Measurements from ENCODE around the gene NDUFV2.
"Not testable (repeated sequence)": the region's sequence is repeated elsewhere in the genome, so short reads cannot be mapped to it uniquely, and the experiment has no call there.

Gene NDUFV2

DNA sequence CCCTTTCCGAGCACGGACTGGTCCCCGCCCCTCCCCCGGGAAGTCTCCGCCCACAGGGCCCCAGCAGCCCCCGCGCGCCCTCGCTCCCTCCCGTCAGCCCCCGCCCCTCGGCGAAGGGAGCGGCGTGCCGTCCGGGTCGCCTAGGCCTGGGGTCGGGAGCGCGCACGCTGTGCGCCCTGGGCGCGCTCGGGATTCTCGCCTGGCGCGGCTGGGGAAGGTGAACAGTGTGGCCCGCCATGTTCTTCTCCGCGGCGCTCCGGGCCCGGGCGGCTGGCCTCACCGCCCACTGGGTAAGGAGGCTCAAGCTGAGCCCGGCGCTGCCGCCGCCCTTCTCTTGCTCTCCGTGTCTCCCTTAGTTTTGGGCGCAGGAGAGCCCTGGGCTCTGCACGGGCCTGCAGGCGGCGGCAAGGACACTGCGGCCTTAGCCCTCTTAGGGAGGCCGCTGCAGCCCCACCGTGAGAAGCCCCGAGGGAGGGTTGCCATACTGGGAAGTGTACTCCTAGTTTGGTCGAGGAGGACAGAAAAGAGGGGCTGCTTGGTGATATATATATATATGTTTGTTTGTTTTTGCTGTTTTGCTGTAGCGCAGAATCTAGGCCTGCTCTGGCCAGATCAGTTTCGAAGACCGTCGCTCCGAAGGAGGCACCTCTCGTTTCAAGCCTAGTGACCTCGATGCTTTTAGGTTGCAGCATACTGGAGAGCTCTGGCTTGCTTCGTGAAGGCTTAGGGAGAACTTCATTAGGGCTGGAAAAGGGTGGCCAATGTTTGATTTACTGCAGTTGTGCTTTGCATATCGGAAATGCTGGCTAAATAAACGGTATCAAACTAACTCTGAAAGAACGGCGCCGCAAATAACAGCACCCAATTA is at the start of gene NDUFV2:
Gene NDUFV2, plus strand, starts transcription at position 192 of the 868 bp plus-strand sequence. Its CDS starts 45 bp downstream, at position 237.
- peak; percentile 78 for DNase-seq

DNA sequence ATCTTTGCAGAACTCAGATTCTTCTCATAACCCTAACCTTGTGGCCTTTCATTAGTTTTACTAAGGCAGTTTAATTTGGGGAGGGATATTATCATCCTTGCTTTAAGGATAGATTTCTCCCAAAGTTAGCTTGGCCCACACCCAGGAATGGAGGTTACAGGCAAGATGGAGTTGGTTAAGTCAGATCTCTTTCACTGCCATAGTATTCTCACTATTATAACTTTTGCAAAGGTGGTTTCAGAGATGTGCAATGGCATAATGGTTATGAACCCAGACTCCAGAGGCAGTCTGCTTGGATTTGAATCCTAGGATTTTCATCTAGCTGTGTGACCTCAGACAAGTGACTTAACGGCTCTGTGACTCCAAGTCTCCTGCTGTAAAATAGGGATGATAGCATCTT is 48.7 kb upstream of the NDUFV2 start:
- no peak for DNase-seq

DNA sequence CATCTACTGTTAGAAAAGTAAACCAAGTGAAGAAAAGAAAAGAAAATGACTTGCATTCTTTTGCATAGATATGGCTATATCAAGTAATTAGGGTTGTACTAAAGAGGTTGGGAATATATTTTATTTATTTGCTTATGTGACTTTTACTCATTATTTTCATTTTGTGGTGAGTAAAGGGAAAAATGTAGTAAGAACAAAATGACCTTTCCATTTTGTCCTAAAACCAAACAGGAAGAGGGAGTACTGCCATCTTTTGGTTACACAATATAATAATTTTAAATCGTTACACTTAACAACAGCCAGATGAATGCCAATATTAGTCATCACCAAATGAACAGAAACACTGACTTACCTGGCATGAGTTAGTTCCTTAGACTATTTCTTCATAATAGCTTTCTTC is 47.3 kb upstream of the NDUFV2 start:
- no peak for DNase-seq

DNA sequence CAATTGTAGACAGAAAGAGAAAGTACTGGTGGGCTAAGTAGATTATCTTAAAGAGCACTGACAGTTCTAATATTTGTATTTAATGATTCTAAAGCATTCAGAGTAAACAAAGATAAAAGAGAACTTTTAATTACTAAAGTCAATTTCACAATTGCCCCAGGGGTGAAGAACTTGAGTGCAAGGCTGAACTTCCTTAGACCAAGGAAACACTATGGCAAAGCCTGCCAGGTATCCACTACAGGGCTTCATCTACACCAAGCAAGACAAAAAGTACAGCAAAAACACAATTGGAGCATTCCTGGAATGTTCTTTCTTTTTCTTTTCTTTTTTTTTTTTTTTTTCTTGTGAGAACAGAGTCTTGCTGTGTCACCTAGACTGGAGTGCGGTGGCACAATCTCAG is 46.9 kb upstream of the NDUFV2 start:
- no peak for DNase-seq

DNA sequence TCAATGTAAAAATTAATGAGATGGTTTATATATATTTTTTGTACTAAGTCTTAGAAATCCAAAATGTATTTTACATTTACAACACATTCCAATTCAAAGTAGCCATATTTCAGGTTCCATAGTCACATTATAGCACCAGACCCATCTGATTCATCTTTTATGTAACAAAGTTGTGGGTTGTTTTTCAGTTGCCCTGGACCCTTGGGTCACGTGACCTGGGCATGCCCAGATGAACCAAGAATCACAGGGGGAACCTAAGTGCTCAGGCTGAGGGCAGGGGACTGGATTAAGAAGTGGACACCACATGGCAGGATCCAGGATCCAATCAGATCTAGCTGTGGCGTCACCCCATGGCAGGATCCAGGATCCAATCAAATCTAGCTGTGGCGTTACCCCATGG is 44.9 kb upstream of the NDUFV2 start:
- no peak for DNase-seq

DNA sequence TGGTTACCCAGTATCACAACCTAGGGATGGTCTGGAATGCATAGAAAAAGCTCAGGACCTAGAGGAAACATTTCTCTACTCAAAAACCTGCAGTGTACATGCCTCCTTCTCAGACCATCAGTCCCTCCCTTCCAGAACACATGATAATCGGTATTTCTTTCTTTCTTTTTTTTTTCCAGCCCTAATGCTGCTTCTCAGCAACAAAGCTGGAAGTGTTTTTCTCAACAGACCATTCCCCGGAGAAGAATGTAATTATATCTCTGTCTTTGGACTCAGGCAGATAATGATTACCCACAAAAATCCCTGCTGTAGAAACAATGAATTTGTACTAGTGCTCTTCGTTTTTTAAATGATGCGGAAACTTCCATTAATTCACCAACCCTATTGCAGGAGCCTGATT is 44.1 kb upstream of the NDUFV2 start:
- peak; percentile 2 for DNase-seq

DNA sequence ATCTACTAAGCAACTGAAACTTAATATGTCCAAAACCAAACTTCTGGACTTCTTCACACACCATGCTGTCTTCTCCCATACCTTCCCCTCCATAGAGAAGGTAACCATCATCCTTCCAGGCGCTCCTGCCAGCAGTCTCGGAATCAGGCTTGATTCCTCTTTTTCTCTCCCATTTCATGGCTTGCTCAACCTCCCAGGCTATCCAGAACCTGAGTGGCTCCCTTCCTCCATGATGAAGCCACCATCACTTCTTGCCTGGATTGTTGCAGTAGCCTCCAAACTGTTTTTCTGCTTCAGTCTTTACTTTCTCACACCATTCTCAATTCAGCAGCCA is 40.1 kb upstream of the NDUFV2 start:
- DNase-seq: no peak

DNA sequence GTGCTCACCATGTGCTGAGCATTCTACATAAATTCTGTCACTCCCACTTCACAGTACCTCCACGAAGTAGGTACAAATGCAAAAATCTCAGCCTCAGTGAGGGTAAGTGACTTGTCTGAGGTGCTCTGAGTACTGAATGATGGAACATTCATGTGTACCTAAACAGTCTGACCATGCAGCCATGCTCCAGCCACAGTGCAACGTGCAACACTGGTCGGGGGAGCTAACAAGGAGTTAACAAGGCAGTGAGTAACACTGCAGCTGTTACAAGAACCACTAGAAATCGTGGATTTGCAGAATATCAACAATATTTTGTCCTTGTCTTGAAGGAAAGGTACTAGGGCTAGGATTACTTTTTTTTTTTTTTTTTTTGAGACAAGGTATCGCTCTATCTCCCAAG is 36.6 kb upstream of the NDUFV2 start:
- no peak for DNase-seq

DNA sequence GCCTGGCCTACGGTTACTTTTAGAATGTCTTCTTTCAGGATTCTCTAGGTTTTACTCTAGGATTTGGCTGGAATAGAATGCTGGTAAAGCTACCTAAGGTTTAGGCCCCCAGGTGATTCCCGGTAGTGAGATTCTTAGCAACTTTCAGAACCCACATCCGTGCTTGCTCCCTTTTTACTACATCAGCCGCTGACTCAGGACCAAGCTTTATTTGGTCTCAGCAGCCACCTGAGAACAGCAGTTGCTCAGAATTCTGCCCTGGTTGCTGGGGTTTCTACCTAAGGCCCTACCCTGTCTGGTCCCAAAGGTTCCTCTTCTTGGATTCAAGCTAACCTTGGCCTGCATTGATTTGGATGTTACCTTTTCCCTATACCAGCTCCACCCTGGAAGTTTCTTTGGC is 36.1 kb upstream of the NDUFV2 start:
- no peak for DNase-seq

DNA sequence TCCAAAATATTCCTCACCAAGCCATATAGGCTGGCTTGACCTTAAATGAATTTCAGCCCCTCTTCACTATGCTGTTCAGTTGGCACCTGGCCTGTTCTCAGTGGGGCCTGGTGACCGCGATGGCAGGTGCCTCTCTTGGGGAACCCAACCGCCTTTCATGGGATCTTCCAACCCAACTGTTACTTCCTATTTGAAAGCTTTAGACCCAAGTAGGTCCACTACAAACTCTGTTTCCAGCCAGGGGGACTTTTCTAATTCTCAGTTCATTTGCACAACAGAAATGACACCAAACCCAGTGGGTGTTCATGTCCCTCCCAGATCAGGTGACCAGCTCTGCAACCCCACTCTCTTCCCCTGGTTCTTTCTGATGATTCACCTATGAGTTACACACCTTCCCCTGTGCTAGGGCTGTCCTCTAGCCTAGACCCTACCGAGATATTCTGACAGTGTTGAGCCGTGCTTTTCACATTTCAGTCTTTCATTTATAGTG is 35.6 kb upstream of the NDUFV2 start:
- DNase-seq: no peak

DNA sequence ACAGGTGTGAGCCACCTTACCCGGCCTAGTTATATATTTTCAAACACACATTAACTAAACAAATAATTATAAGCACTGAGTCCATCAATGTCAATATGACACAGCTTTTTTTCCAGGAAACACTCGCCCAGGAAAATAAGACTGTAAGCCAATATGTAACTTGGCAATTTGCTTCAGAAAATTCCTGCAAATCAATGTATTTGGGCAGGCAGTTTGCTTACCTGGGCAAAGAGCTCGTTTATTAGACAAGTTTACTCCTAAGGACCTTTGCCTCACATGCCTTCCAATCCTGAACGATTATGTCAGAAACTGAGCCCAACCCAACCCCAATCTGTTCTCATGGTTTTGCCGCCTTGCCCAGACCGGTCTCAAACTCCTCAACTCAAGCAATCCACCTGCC is 34.7 kb upstream of the NDUFV2 start:
- no peak for DNase-seq

DNA sequence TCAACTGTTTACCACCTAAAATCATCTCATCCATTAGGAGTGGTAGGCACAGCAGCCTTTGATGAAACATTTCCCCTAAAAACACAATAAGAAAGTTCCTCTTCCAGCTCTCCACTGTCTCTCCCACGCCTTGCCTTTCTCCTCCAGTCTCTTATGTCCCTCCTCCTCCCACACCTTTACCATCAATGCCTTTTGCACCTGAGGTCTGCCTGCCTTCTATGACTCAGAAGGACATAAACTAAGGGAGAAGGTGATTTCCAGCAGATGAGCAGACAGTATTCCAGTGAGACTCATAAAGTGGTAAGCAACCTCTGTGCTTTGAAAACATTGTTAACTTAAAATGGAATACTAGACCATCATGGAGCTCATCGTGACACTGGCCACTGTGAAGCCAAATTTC is 34.2 kb upstream of the NDUFV2 start:
- no peak for DNase-seq

DNA sequence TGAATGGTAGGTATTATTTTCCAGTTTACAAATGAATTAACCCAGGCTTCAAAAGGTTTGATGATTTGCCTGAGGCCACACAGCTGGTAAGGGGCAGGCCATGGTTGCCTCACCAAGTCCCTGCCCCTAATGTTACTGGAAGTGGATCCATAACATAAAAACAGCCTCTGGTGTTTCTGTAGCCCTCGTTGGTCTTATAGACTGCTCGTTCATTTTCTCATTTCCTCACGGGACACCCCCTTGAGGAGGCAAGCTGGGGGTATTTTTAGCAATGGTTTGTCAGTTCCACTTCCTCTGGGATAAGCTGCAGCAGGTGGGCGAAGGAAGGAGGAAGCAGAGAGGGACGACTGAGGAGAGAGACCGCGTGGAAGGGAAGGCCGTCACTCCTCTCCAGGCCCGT is 32.9 kb upstream of the NDUFV2 start:
- DNase-seq: no peak

DNA sequence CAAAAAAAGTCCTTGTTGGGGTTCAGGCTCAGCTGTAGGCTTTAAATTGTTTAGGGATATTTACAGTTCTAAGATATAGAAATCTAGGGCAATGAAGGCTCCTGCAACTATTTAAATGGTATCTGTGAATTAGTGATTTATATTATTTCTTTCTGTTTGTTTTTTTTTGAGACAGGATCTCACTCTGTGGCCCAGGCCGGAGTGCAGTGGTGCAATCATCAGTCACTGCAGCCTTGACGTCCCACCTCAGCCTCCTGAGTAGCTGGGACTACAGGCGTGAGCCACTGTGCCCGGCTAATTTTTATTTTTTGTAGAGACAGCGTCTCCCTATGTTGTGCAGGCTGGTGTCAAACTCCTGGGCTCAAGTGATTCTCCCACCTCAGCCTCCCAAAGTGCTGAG is 32.3 kb upstream of the NDUFV2 start:
- DNase-seq: no peak

DNA sequence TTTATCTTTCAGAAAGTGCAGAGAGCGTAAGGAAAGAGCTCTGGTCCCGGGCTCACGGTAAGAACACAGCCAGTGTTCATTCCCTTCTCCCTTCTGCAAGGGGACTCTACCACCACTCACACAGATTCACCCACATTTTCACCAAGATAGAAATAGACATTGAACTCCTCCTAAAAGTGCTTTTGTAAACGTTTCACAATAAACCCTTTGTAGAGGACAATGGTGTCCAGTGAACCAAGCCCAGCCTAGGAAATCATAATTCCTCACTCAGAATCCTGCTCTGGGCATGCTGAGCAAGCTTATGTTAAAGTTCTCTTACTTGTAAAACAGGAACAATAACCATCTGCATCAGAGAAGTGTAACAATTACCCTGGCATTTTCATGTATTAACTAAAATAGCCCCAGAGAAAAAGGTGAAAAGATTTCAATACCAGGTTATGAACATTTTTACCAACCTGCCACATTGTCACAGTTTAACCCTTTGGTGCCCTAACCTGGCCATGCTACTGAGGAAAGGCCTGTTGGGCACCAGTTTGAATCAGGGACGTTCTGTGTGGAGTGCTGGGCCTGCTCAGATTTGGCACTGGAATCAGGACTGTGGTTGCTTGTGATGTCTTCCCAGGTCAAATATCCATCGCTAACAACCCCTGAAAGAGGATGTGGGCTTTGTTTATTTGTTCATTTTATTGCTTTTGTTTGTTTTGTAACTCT is 22.5 kb upstream of the NDUFV2 start:
- no peak for DNase-seq

DNA sequence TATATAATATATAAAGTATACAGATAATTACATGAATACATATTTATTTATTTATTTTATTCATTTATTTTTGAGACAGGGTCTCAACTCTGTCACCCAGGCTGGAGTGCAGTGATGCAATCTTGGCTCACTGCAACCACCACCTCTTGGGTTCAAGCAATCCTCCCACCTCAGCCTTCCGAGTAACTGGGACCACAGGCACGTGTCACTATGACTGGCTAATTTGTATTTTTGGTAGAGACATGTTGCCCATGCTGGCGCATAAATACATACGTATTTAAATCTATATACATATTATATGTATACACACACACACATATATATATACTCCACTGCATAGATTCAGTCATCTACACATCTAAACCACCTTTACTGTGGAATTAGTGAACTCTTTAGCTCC is 20.6 kb upstream of the NDUFV2 start:
- no peak for DNase-seq

DNA sequence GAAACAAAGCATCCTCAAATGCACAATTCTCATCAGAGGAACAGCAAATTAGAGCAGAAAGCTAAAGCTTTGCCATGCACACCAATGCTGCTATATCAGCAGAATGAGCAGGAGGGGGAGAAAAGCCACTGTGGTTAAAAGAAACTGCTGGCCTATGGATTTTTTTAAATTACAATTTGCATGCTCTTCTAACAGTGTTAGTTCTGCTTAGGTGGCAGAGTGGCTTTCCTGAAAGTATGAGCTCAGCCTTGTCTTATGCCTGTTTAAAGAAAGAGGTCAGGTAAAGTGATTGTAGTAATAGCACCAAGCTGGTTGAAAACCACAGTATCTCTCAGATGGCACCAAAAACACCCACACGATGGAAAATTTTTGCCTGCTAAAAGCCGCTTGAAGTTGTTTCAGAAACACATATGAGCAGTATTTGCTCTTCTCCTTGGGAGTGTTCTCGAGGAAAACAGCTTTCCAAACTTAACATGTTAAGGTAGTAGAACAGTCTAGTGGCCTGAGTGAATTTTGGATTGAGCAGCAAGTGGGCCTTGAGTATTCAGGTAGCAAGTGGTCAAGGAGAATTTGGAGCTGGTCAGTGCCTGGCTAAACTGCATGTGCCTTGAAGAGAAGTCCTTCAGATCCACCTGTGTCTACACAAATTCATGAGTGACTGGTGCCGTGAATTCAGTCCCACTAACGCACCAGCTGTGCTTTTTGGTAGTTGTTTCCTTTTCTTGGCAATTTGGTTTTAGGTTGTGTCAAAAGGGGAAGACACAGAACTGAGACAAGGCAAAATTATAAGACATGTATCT is 19.6 kb upstream of the NDUFV2 start:
- DNase-seq: no peak

DNA sequence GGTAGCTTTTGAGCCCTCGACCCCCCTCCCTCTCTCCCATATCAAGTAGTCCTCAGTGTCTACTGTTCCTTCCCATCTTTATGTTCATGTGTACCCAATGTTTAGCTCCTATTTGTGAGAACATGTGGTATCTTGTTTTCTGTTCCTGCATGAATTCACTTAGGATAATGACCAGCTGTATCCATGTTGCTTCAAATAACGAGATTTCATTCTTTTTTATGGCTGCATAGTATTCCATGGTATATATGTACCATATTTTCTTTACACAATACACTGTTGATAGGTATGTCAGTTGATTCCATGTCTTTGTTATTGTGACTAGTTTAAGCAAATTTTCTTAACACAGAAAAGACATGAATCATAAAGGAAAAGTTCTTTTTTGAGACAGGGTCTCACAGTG is 16.5 kb upstream of the NDUFV2 start:
- no peak for DNase-seq

DNA sequence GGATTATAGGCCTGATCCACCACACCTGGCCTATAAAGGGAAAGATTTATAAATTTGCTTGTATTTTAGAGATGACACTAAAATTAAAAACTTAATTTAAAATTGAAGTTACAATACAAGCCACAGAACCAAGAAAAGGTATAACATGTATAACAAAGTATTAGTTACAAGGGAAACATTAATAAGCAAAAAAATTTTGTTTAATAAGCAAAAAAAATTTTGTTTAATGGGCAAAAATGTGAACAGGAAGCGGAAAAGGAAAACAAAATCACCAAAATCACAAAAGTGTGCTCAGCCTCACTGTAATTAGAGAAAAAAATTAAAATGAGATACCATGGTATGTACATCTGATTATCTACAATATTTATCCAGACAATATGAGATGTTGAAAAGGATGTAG is 15.9 kb upstream of the NDUFV2 start:
- no peak for DNase-seq

DNA sequence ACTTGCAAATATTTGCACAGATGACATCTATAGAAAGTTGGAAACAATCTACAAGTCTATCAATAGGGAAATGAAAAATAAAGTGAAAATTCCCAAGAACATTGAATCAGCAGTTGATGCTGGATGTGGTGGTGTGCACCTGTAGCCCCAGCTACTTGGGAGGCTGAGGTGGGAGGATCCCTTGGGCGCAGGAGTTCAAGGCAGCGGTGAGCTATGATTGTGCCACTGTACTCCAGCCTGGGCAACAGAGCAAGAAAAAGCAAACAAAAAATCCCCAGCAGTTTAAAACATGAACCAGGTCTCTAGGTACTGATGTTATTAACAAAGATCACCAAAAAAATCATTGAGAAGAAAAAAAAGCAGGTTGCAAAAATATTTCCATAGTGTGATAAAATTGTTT is 15.4 kb upstream of the NDUFV2 start:
- DNase-seq: no peak

DNA sequence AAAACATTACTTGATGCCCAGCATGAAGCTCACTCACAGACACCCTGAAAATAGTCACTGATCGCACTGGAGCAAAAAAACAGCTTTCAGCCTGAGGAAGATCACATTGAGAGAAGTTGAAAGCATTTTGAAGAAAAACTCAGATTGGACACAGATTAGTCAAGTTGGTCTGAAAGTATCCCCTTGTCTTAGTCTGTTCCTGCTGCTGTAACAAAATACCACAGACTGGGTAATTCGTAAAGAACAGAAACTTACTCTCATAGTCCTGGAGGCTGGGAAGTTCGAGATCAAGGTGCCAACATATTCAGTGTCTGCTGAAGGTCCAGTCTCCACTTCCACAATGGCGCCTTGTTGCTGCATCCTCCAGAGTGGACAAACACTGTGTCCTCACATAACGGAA is 14.2 kb upstream of the NDUFV2 start:
- DNase-seq: no peak

DNA sequence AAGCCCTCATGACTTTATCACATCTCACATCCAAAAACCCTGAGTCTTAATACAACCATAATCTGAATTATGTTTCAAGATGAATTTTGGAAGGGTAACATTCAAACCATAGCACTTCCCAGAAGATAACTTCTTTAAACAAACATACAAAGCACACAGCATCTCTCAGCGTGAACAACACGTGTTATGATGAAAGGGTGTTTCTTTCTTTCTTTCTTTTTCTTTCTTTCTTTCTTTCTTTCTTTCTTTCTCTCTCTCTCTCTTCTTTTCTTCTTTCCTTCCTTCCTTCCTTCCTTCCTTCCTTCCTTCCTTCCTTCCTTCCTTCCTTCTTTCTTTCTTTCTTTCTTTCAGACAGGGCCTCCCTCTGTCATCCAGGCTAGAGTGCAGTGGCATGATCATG is 13.8 kb upstream of the NDUFV2 start:
- not testable (repeated sequence) for DNase-seq

DNA sequence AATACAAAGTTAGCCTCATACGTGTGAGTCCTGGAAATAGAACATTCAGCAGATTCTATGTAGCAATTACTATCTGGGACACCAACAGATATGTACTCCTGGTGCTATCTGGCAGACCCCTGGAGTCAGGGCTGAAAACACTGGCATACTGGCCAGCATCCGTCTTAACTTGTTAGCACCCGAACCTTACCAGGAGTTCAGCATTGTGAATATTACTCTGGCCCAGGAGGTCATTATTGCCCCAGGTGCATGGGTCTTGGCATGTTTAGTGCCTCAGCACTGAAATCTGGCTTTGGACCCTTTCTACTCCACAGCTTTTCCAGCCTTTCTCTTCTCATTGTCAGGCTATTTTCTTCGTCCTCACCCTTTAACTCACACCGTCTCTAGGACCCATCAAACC is 11.9 kb upstream of the NDUFV2 start:
- no peak for DNase-seq

DNA sequence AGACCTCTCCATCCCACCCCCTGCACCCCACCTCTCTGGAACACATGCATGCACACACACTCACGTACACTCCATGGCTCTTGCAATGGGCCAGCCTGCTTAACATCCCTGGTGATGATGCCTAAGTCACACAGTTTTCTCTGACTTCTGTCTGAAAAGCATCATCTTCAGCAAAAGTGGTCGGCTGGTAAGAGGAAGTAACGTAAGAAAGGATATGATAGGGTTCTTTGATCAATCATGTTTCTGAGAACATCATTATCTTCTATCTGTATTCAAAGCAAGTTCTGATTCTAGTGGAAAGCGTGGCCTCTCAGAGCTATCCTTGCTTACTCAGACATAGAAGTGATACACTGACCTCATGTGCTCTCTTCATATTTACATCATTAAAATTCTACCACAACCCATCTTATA is 11.4 kb upstream of the NDUFV2 start:
- DNase-seq: no peak
